OCI-LY1 (cell line): ENCODE data around the gene NAA16.

Experiments used
- EZH2 ChIP-seq: fragments of 200-600 bp; sonication (generic), shearing (Covaris generic); IDR thresholded peaks from 2 replicates; pipeline ENCODE4 v1.8.0; 2017; ENCODE audit warnings: borderline replicate concordance, mixed run types, mild to moderate bottlenecking, antibody characterized with exemption, low read length, moderate library complexity, mixed read lengths
- TF ChIP-seq, protein P1 (sequence below): fragments of 200-600 bp; sonication (generic), shearing (Covaris generic); IDR thresholded peaks from 2 replicates; pipeline ENCODE4 v1.5.1; 2017; ENCODE audit warnings: mild to moderate bottlenecking, antibody characterized with exemption, low read length, moderate library complexity, mixed read lengths

DNA sequence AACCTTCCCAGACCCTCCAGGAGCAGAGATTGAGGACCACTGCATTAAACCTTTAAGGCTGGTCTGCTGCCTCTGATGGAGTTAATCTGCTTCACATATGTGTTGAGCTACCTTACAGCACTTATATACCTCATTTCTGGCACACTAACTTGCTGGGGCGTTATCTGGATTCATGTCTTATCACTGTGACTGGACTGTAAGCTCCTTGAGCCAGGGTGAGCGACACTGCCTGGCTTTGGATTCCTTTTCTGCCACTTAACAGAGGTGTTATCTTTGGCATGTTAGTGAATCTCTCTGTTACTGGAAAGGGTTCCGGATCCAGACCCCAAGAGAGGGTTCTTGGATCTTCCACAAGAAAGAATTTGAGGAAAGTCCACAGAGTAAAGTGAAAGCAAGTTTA is 76.5 kb downstream of the NAA16 start:
- no peak for TF ChIP-seq EZH2
- TF ChIP-seq, protein P1, sequence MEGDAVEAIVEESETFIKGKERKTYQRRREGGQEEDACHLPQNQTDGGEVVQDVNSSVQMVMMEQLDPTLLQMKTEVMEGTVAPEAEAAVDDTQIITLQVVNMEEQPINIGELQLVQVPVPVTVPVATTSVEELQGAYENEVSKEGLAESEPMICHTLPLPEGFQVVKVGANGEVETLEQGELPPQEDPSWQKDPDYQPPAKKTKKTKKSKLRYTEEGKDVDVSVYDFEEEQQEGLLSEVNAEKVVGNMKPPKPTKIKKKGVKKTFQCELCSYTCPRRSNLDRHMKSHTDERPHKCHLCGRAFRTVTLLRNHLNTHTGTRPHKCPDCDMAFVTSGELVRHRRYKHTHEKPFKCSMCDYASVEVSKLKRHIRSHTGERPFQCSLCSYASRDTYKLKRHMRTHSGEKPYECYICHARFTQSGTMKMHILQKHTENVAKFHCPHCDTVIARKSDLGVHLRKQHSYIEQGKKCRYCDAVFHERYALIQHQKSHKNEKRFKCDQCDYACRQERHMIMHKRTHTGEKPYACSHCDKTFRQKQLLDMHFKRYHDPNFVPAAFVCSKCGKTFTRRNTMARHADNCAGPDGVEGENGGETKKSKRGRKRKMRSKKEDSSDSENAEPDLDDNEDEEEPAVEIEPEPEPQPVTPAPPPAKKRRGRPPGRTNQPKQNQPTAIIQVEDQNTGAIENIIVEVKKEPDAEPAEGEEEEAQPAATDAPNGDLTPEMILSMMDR, result no peak
